Neural cell (in vitro differentiated cells): ENCODE data around the gene USP12.

Experiments
- CTCF ChIP-seq: fragments of 450-650 bp; IDR thresholded peaks from 2 replicates; pipeline ENCODE4 v1.5.1; 2014; ENCODE audit warnings: antibody characterized with exemption, mild to moderate bottlenecking, moderate library complexity; ENCODE audit not compliant: poor library complexity, severe bottlenecking
- EP300 ChIP-seq: fragments of 450-650 bp; conservative IDR thresholded peaks from 2 replicates; pipeline ENCODE4 v1.6.1; 2014; ENCODE audit warnings: antibody characterized with exemption, mild to moderate bottlenecking, moderate library complexity; ENCODE audit not compliant: poor library complexity, severe bottlenecking
- EZH2 ChIP-seq: fragments of 200-600, 300-800 bp; shearing (Covaris generic), sonication (generic); IDR thresholded peaks from 2 replicates; pipeline ENCODE4 v1.6.1; 2014; ENCODE audit warnings: antibody characterized with exemption, low read length, borderline replicate concordance, mild to moderate bottlenecking; ENCODE audit not compliant: insufficient read depth, poor library complexity, severe bottlenecking
- POLR2AphosphoS5 ChIP-seq: IDR thresholded peaks from 2 replicates; pipeline ENCODE4 v1.6.1; 2012
- RAD21 ChIP-seq: fragments of 450-650 bp; conservative IDR thresholded peaks from 2 replicates; pipeline ENCODE4 v1.6.1; 2014; ENCODE audit warnings: antibody characterized with exemption, mild to moderate bottlenecking, moderate library complexity
- REST ChIP-seq: IDR thresholded peaks from 2 replicates; pipeline ENCODE4 v1.6.1; 2012; ENCODE audit warnings: borderline replicate concordance
- TAF1 ChIP-seq: IDR thresholded peaks from 2 replicates; pipeline ENCODE4 v1.6.1; 2012; ENCODE audit warnings: low read depth

GRCh38 chr13:27041341-27041740 is 130.3 kb downstream of the USP12 start:
- TF ChIP-seq CTCF (no peak), TAF1 (no peak), EZH2 (no peak), POLR2AphosphoS5 (no peak), REST (no peak), RAD21 (no peak), EP300 (no peak)
